ENCODE results near the gene ACBD4. TPM values are rescaled to one million over a fixed set of nuclear protein-coding genes. Genes with fewer than 3 reads are reported as not detected.
"Not testable (repeated sequence)": the region's sequence is repeated elsewhere in the genome, so short reads cannot be mapped to it uniquely, and the experiment has no call there.

ACBD4 gene
- total RNA-seq, 4 donors from 2014 or later, result 33.8 to 124 (median 76.3) TPM

GRCh38 chr17:45123076-45123770 is 12.3 kb upstream of the ACBD4 start:
- Histone ChIP-seq H3K27me3 (no peaks in the 10 kb centered on the region), H3K4me3 (no peak overlapping the region), H3K27ac (peak overlapping the region in 1 of 4 donors; percentile 83), H3K36me3 (no peaks in the 10 kb centered on the region), H3K4me1 (peaks cover 0 to 39% (median 6%) of the 10 kb centered on the region in 4 donors), H3K9me3 (no peaks in the 10 kb centered on the region)
- no peak for DNase-seq
- TF ChIP-seq POLR2A (IDR thresholded peaks at IDR 0.05) (no peak), CTCF (IDR thresholded peaks at IDR 0.05) (no peak)

- Histone ChIP-seq H3K27me3 (no peaks in the 10 kb centered on the region), H3K27ac (peak overlapping the region in 3 of 4 donors; percentile 10 to 83 (median 58)), H3K4me1 (peaks cover 0 to 48% (median 8%) of the 10 kb centered on the region in 4 donors), H3K4me3 (no peak overlapping the region), H3K9me3 (no peaks in the 10 kb centered on the region), H3K36me3 (no peaks in the 10 kb centered on the region)
- TF ChIP-seq CTCF (IDR thresholded peaks at IDR 0.05) (no peak), POLR2A (IDR thresholded peaks at IDR 0.05) (no peak)
- peak in 2 of 3 donors; percentile 76 to 88 for DNase-seq
These were observed 11.3 kb upstream of the ACBD4 start for GRCh38 chr17:45123930-45124796.

- H3K27me3 ChIP-seq, H3K4me3 ChIP-seq, H3K36me3 ChIP-seq, DNase-seq, H3K9me3 ChIP-seq: not testable (repeated sequence)
- Histone ChIP-seq H3K4me1 (peaks cover 0 to 54% (median 9%) of the 10 kb centered on the region in 4 donors), H3K27ac (peak overlapping the region in 3 of 4 donors; percentile 10 to 83 (median 58))
These were observed 10.7 kb upstream of the ACBD4 start for GRCh38 chr17:45124797-45125122.

GRCh38 chr17:45125509-45125908 is 10.0 kb upstream of the ACBD4 start:
- Histone ChIP-seq H3K27me3 (no peaks in the 10 kb centered on the region), H3K4me3 (no peak overlapping the region), H3K27ac (no peak overlapping the region), H3K4me1 (peaks cover 0 to 59% (median 10%) of the 10 kb centered on the region in 4 donors), H3K36me3 (no peaks in the 10 kb centered on the region), H3K9me3 (no peaks in the 10 kb centered on the region)
- no peak for DNase-seq
- no peak for TF ChIP-seq POLR2A (IDR thresholded peaks at IDR 0.05)
- TF ChIP-seq CTCF (IDR thresholded peaks at IDR 0.05), result no peak

- Histone ChIP-seq H3K4me3 (no peak overlapping the region), H3K36me3 (no peaks in the 10 kb centered on the region), H3K4me1 (peaks cover 8 to 70% (median 12%) of the 10 kb centered on the region in 4 donors), H3K9me3 (no peaks in the 10 kb centered on the region), H3K27ac (peak overlapping the region in 2 of 4 donors; percentile 53 to 72), H3K27me3 (no peaks in the 10 kb centered on the region)
- TF ChIP-seq POLR2A (IDR thresholded peaks at IDR 0.05) (no peak), CTCF (IDR thresholded peaks at IDR 0.05) (no peak)
- DNase-seq, result no peak
These were observed 8.3 kb upstream of the ACBD4 start for GRCh38 chr17:45127207-45127547.
